Anterior cingulate cortex (tissue), 58 donors: ENCODE results near the gene RASSF3.
A peak's percentile ranks its signal among the peaks of the same experiment; 100 is the strongest.

Experiments
- DNase-seq, 58 donors: peaks; one replicate each; lab custom pipeline; 2025; lab: John Stamatoyannopoulos, UW

The RASSF3 gene

GRCh38 chr12:64716371-64716770 lies 106.1 kb downstream of the RASSF3 start:
- DNase-seq = no peak

GRCh38 chr12:64716839-64717455 lies 106.7 kb downstream of the RASSF3 start:
- no peak for DNase-seq

- no peak for DNase-seq
These were observed 108.4 kb downstream of the RASSF3 start for GRCh38 chr12:64718649-64719048.

- DNase-seq = no peak
These were observed 110.6 kb downstream of the RASSF3 start for GRCh38 chr12:64720884-64721283.

- DNase-seq = no peak
These were observed 112.5 kb downstream of the RASSF3 start for GRCh38 chr12:64722835-64723234.

- DNase-seq = no peak
These were observed 113.3 kb downstream of the RASSF3 start for GRCh38 chr12:64723630-64724029.

- no peak for DNase-seq
These were observed 114.0 kb downstream of the RASSF3 start for GRCh38 chr12:64724201-64724745.

- no peak for DNase-seq
These were observed 119.8 kb downstream of the RASSF3 start for GRCh38 chr12:64729909-64730587.

GRCh38 chr12:64730588-64730969 lies 120.3 kb downstream of the RASSF3 start:
- no peak for DNase-seq

- DNase-seq = no peak
These were observed 121.4 kb downstream of the RASSF3 start for GRCh38 chr12:64731683-64732082.

- DNase-seq = peak in 49 of 58 donors; percentile 2 to 75 (median 42)
These were observed 123.6 kb downstream of the RASSF3 start for GRCh38 chr12:64733857-64734256.

GRCh38 chr12:64735442-64735841 lies 125.1 kb downstream of the RASSF3 start:
- DNase-seq = peak in 7 of 58 donors; percentile 1 to 48 (median 11)

- DNase-seq = no peak
These were observed 126.5 kb downstream of the RASSF3 start for GRCh38 chr12:64736771-64737170.

GRCh38 chr12:64737539-64737938 lies 127.2 kb downstream of the RASSF3 start:
- no peak for DNase-seq

GRCh38 chr12:64739778-64740177 lies 129.5 kb downstream of the RASSF3 start:
- no peak for DNase-seq

GRCh38 chr12:64740646-64741045 lies 130.4 kb downstream of the RASSF3 start:
- DNase-seq = no peak

- no peak for DNase-seq
These were observed 132.1 kb downstream of the RASSF3 start for GRCh38 chr12:64742416-64742815.

- DNase-seq = no peak
These were observed 132.9 kb downstream of the RASSF3 start for GRCh38 chr12:64743206-64743605.

GRCh38 chr12:64744422-64745258 lies 134.3 kb downstream of the RASSF3 start:
- no peak for DNase-seq

GRCh38 chr12:64745259-64745807 lies 135.0 kb downstream of the RASSF3 start:
- no peak for DNase-seq

GRCh38 chr12:64745980-64746379 lies 135.7 kb downstream of the RASSF3 start:
- no peak for DNase-seq
